HepG2 (cell line): ENCODE data around the gene ZBTB14. TPM values are rescaled to one million over a fixed set of nuclear protein-coding genes. Genes with fewer than 3 reads are reported as not detected.
A peak's percentile ranks its signal among the peaks of the same experiment; 100 is the strongest.

Experiments used
- ARNTL ChIP-seq: sonication (generic); formaldehyde crosslinking; IDR thresholded peaks from 2 replicates; pipeline ENCODE4 v1.4.0; 2020; ENCODE audit warnings: mild to moderate bottlenecking, missing genetic modification reagents
- CCDC6 ChIP-seq: sonication (generic); formaldehyde crosslinking; IDR thresholded peaks from 2 replicates; pipeline ENCODE4 v1.8.1; 2022; ENCODE audit warnings: mild to moderate bottlenecking, missing genetic modification reagents, moderate library complexity
- ELF4 ChIP-seq: sonication (generic); formaldehyde crosslinking; IDR thresholded peaks from 2 replicates; pipeline ENCODE4 v1.5.0; 2020; ENCODE audit warnings: missing genetic modification reagents, mild to moderate bottlenecking, moderate library complexity, borderline replicate concordance
- HMG20B ChIP-seq: conservative IDR thresholded peaks from 2 replicates; pipeline ENCODE4 v1.6.1; 2016; ENCODE audit warnings: missing genetic modification reagents, missing compliant biosample characterization
- HNF4A ChIP-seq: sonication (generic); formaldehyde crosslinking; IDR thresholded peaks from 2 replicates; pipeline ENCODE4 v1.4.0; 2020; ENCODE audit warnings: missing genetic modification reagents
- JUND ChIP-seq: sonication (generic); formaldehyde crosslinking; IDR thresholded peaks from 2 replicates; pipeline ENCODE4 v1.8.0; 2022; ENCODE audit warnings: mild to moderate bottlenecking, missing genetic modification reagents
- KDM3A ChIP-seq: IDR thresholded peaks from 2 replicates; pipeline ENCODE4 v1.6.1; 2018; ENCODE audit warnings: low read depth, missing compliant biosample characterization
- MEIS1 ChIP-seq: sonication (generic); formaldehyde crosslinking; IDR thresholded peaks from 2 replicates; pipeline ENCODE4 v1.9.0; 2021; ENCODE audit warnings: mild to moderate bottlenecking, missing genetic modification reagents, moderate library complexity, borderline replicate concordance
- NCOA2 ChIP-seq: sonication (generic); formaldehyde crosslinking; IDR thresholded peaks from 2 replicates; pipeline ENCODE4 v1.8.0; 2022; ENCODE audit warnings: inconsistent platforms
- NCOR1 ChIP-seq: fragments of 200-600 bp; sonication (generic); IDR thresholded peaks from 2 replicates; pipeline ENCODE4 v1.7.0; 2017; ENCODE audit warnings: antibody characterized with exemption, low read length, borderline replicate concordance
- NFATC3 ChIP-seq: sonication (generic); formaldehyde crosslinking; IDR thresholded peaks from 2 replicates; pipeline ENCODE4 v1.5.1; 2020; ENCODE audit warnings: mild to moderate bottlenecking, missing genetic modification reagents
- POLR2A ChIP-seq, 2 experiments: IDR thresholded peaks; 2 replicates each; pipeline ENCODE4 v1.6.1; 2011; ENCODE audit warnings: low read depth in 2 of 2, low read length in 2 of 2, mild to moderate bottlenecking in 1 of 2, moderate library complexity in 1 of 2; ENCODE audit not compliant: insufficient read depth in 1 of 2
- SAP130 ChIP-seq: IDR thresholded peaks from 2 replicates; pipeline ENCODE4 v1.6.1; 2016; ENCODE audit warnings: low read depth
- SIN3A ChIP-seq: IDR thresholded peaks from 2 replicates; pipeline ENCODE4 v1.6.1; 2011; ENCODE audit warnings: low read depth, mild to moderate bottlenecking, control low read depth, low read length, borderline replicate concordance
- SOX13 ChIP-seq, 3 experiments: fragments of 450-650 bp in 1 of 3; sonication (generic) in 1 of 3; formaldehyde crosslinking in 1 of 3; IDR thresholded peaks in 2 of 3; conservative IDR thresholded peaks in 1 of 3; 2 replicates each; pipeline versions ENCODE4 v1.5.0 to v1.6.1; 2016 to 2020; ENCODE audit warnings: antibody characterized with exemption in 1 of 3, mild to moderate bottlenecking in 1 of 3, missing compliant biosample characterization in 1 of 3, missing genetic modification reagents in 1 of 3, moderate library complexity in 1 of 3
- TARDBP ChIP-seq: sonication (generic); formaldehyde crosslinking; IDR thresholded peaks from 2 replicates; pipeline ENCODE4 v1.8.0; 2022; ENCODE audit warnings: mild to moderate bottlenecking, missing genetic modification reagents
- ZNF501 ChIP-seq: sonication (generic); formaldehyde crosslinking; IDR thresholded peaks from 2 replicates; pipeline ENCODE4 v1.5.1; 2020; ENCODE audit warnings: mild to moderate bottlenecking, moderate library complexity, missing genetic modification reagents
- ZNF510 ChIP-seq: sonication (generic); formaldehyde crosslinking; IDR thresholded peaks from 2 replicates; pipeline ENCODE4 v1.4.0; 2020; ENCODE audit warnings: low read depth, mild to moderate bottlenecking, missing genetic modification reagents
- ZNF746 ChIP-seq: sonication (generic); formaldehyde crosslinking; IDR thresholded peaks from 2 replicates; pipeline ENCODE4 v1.8.0; 2022; ENCODE audit warnings: mild to moderate bottlenecking, missing genetic modification reagents
- ZSCAN25 ChIP-seq: sonication (generic); formaldehyde crosslinking; IDR thresholded peaks from 2 replicates; pipeline ENCODE4 v1.8.0; 2022; ENCODE audit warnings: mild to moderate bottlenecking, missing genetic modification reagents
- polyA plus RNA-seq, 8 experiments: library from polyadenylated mRNA; depleted of rRNA in 3 of 8; stranded (reverse) in 7 of 8; unstranded in 1 of 8; fragments of >200 nt; fragmentation: Illumina TruSeq in 4 of 8; extraction: Trizol in 4 of 8; gene quantifications; 2 replicates each; pipeline versions ENCODE4 v1.2.1 to v1.2.3, GENCODE V29; 2011 to 2016; ENCODE audit warnings: low read depth in 4 of 8, missing spikeins in 1 of 8, mixed read lengths in 1 of 8; ENCODE audit not compliant: insufficient read depth in 1 of 8
- total RNA-seq, 5 experiments: library from RNA; depleted of rRNA; stranded (reverse); fragments of >200 nt; fragmentation: Illumina TruSeq; extraction: Trizol; gene quantifications; 2 replicates each; pipeline ENCODE4 v1.2.3, GENCODE V29; 2016; ENCODE audit warnings: low read depth in 1 of 5
- TF ChIP-seq, protein P1 (sequence below): conservative IDR thresholded peaks from 2 replicates; pipeline ENCODE4 v1.6.1; 2018; ENCODE audit warnings: missing genetic modification reagents
- TF ChIP-seq, protein P2 (sequence below): sonication (generic); formaldehyde crosslinking; IDR thresholded peaks from 2 replicates; pipeline ENCODE4 v1.5.1; 2020; ENCODE audit warnings: missing genetic modification reagents, mild to moderate bottlenecking, borderline replicate concordance
- TF ChIP-seq, protein P3 (sequence below): sonication (generic); formaldehyde crosslinking; IDR thresholded peaks from 2 replicates; pipeline ENCODE4 v1.4.0; 2020; ENCODE audit warnings: missing genetic modification reagents
- TF ChIP-seq, protein P4 (sequence below): sonication (generic); formaldehyde crosslinking; IDR thresholded peaks from 2 replicates; pipeline ENCODE4 v1.4.0; 2020; ENCODE audit warnings: mild to moderate bottlenecking, missing genetic modification reagents

ZBTB14 gene
- total and polyA plus RNA-seq, 2 of the 13 experiments (the other 11 are each of a cell fraction or from before 2014, with no cell fraction given): 8.0 to 14.4 TPM

DNA sequence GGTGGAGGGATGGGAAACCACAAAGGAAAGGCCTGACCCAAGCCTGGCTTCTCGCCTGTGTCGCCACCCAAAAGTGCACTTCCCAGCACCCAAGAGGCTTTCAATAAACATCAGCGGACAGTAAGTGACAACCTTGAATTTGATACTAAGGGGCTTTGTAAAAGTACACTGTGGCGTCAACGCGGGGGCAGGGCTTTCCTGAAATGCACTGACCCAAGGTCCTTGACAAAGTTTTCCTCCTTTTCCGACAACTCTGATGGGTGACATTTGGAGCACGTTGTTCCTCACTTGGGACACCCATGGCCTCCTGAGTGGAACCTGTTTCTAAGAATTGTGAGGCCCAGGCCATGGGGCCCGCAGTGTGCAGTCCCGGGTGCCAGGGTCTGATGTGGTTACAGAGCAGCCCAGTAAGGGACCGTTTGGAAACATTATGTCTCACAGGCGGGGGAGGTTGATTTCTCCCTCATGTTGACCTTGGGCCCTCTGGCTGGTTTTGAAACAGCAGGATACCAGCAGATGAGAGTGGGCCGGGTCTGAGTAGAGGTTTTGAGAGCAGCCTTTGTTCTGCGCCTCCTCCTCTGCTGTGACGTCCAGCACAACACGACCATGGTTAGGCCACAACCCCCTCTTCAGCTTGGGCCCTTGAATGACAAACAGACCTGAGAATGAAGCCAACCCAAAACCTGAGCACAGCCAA is 2.8 kb upstream of the ZBTB14 start (continued):
- TF ChIP-seq, protein P1, sequence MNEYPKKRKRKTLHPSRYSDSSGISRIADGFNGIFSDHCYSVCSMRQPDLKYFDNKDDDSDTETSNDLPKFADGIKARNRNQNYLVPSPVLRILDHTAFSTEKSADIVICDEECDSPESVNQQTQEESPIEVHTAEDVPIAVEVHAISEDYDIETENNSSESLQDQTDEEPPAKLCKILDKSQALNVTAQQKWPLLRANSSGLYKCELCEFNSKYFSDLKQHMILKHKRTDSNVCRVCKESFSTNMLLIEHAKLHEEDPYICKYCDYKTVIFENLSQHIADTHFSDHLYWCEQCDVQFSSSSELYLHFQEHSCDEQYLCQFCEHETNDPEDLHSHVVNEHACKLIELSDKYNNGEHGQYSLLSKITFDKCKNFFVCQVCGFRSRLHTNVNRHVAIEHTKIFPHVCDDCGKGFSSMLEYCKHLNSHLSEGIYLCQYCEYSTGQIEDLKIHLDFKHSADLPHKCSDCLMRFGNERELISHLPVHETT (CRISPR knock-in tag): peak; percentile 20; the same call in 1 of the 2 replicates
- TF ChIP-seq ARNTL (peak; percentile 54; the same call in 1 of the 2 replicates), SOX13 (IDR thresholded peaks at IDR 0.05) (peak; percentile 47; the same call in 1 of the 2 replicates), SOX13 (CRISPR knock-in tag; conservative IDR thresholded peaks at IDR 0.05 in 1 of 2, IDR thresholded peaks at IDR 0.05 in 1 of 2) (peak in 1 of 2 experiments; percentile 75; a peak in 2 of 4 replicates), NCOR1 (peak; percentile 74; the same call in 1 of the 2 replicates), HNF4A (peak; percentile 60), ZNF746 (CRISPR knock-in tag) (peak; percentile 66), NFATC3 (no peak), JUND (no peak), SIN3A (peak; percentile 63; the same call in 1 of the 2 replicates), POLR2A (IDR thresholded peaks at IDR 0.05; ENCODE audit: insufficient read depth in 1 of 2, low read depth in 2 of 2, low read length in 2 of 2) (peak; percentile 44 to 78), NCOA2 (peak; percentile 86), TARDBP (CRISPR knock-in tag) (peak; percentile 63; the same call in 1 of the 2 replicates), CCDC6 (CRISPR knock-in tag) (no peak; the same call in 1 of the 2 replicates), HMG20B (CRISPR knock-in tag) (peak; percentile 35), ELF4 (CRISPR knock-in tag) (0 out of 2 replicates have a peak, but pooled peaks have one; percentile 39), MEIS1 (peak; percentile 55; the same call in 1 of the 2 replicates), KDM3A (no peak), SAP130 (peak; percentile 73; the same call in 1 of the 2 replicates), ZNF501 (peak; percentile 44; the same call in 1 of the 2 replicates), ZSCAN25 (0 out of 2 replicates have a peak, but pooled peaks have one; percentile 33), ZNF510 (CRISPR knock-in tag) (peak; percentile 70; the same call in 1 of the 2 replicates)
- TF ChIP-seq, protein P2, sequence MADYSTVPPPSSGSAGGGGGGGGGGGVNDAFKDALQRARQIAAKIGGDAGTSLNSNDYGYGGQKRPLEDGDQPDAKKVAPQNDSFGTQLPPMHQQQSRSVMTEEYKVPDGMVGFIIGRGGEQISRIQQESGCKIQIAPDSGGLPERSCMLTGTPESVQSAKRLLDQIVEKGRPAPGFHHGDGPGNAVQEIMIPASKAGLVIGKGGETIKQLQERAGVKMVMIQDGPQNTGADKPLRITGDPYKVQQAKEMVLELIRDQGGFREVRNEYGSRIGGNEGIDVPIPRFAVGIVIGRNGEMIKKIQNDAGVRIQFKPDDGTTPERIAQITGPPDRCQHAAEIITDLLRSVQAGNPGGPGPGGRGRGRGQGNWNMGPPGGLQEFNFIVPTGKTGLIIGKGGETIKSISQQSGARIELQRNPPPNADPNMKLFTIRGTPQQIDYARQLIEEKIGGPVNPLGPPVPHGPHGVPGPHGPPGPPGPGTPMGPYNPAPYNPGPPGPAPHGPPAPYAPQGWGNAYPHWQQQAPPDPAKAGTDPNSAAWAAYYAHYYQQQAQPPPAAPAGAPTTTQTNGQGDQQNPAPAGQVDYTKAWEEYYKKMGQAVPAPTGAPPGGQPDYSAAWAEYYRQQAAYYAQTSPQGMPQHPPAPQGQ (CRISPR knock-in tag): no peak
- TF ChIP-seq, protein P3, sequence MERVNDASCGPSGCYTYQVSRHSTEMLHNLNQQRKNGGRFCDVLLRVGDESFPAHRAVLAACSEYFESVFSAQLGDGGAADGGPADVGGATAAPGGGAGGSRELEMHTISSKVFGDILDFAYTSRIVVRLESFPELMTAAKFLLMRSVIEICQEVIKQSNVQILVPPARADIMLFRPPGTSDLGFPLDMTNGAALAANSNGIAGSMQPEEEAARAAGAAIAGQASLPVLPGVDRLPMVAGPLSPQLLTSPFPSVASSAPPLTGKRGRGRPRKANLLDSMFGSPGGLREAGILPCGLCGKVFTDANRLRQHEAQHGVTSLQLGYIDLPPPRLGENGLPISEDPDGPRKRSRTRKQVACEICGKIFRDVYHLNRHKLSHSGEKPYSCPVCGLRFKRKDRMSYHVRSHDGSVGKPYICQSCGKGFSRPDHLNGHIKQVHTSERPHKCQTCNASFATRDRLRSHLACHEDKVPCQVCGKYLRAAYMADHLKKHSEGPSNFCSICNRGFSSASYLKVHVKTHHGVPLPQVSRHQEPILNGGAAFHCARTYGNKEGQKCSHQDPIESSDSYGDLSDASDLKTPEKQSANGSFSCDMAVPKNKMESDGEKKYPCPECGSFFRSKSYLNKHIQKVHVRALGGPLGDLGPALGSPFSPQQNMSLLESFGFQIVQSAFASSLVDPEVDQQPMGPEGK (CRISPR knock-in tag): peak; percentile 68
- TF ChIP-seq, protein P4, sequence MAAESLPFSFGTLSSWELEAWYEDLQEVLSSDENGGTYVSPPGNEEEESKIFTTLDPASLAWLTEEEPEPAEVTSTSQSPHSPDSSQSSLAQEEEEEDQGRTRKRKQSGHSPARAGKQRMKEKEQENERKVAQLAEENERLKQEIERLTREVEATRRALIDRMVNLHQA (CRISPR knock-in tag): no peak
